Peyer's patch (tissue), 4 donors: ENCODE results near the gene DPF3.

Experiments
- POLR2A ChIP-seq, 2 donors: fragments of 450-650 bp; IDR thresholded peaks; one replicate each; pipeline ENCODE4 v1.5.1; 2017; ENCODE audit warnings: antibody characterized with exemption in 2 of 2, mild to moderate bottlenecking in 2 of 2, moderate library complexity in 2 of 2
- TF ChIP-seq, protein P1 (sequence below), 6 experiments: fragments of 450-650 bp in 4 of 6; fragments of 200-600 bp in 2 of 6; sonication (generic) in 1 of 6; IDR thresholded peaks; one replicate each; pipeline ENCODE4 v1.5.1; 2017 to 2019; ENCODE audit warnings: antibody characterized with exemption in 6 of 6, mild to moderate bottlenecking in 3 of 6, moderate library complexity in 1 of 6

- TF ChIP-seq, protein P1, sequence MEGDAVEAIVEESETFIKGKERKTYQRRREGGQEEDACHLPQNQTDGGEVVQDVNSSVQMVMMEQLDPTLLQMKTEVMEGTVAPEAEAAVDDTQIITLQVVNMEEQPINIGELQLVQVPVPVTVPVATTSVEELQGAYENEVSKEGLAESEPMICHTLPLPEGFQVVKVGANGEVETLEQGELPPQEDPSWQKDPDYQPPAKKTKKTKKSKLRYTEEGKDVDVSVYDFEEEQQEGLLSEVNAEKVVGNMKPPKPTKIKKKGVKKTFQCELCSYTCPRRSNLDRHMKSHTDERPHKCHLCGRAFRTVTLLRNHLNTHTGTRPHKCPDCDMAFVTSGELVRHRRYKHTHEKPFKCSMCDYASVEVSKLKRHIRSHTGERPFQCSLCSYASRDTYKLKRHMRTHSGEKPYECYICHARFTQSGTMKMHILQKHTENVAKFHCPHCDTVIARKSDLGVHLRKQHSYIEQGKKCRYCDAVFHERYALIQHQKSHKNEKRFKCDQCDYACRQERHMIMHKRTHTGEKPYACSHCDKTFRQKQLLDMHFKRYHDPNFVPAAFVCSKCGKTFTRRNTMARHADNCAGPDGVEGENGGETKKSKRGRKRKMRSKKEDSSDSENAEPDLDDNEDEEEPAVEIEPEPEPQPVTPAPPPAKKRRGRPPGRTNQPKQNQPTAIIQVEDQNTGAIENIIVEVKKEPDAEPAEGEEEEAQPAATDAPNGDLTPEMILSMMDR (IDR thresholded peaks at IDR 0.05) = no peak
- TF ChIP-seq POLR2A (IDR thresholded peaks at IDR 0.05) = no peak
These were observed 2.2 kb downstream of the DPF3 start for GRCh38 chr14:72891666-72892102.
